A673 (cell line): ENCODE data around the gene SYNGR1.

Experiments
- CTCF ChIP-seq: fragments of 300-800, 200-600 bp; sonication (generic); conservative IDR thresholded peaks from 2 replicates; pipeline ENCODE4 v1.5.1; 2017; ENCODE audit warnings: low read depth, mild to moderate bottlenecking, antibody characterized with exemption, low read length, moderate library complexity, mixed read lengths
- EZH2 ChIP-seq: fragments of 200-600 bp; sonication (generic); IDR thresholded peaks from 2 replicates; pipeline ENCODE4 v1.6.1; 2017; ENCODE audit warnings: borderline replicate concordance, low read depth, mild to moderate bottlenecking, mixed read lengths, antibody characterized with exemption, low read length; ENCODE audit not compliant: poor library complexity, severe bottlenecking

- TF ChIP-seq CTCF (no peak), EZH2 (no peak)
Measured at GRCh38 chr22:39351689-39352214, 2.0 kb downstream of the SYNGR1 start.
